Measurements from ENCODE around the gene EFCAB11. TPM values are rescaled to one million over a fixed set of nuclear protein-coding genes. Genes with fewer than 3 reads are reported as not detected.

Gene EFCAB11
- total RNA-seq, 1 experiment from 2014 or later = 12.0 TPM

GRCh38 chr14:89866458-89866857 lies 88.1 kb downstream of the EFCAB11 start:
- no peak for DNase-seq (ENCODE audit: low read depth)

- no peak for DNase-seq (ENCODE audit: low read depth)
These were observed 89.4 kb downstream of the EFCAB11 start for GRCh38 chr14:89865153-89865552.

- DNase-seq (ENCODE audit: low read depth) = no peak
These were observed 91.7 kb downstream of the EFCAB11 start for GRCh38 chr14:89862856-89863255.

GRCh38 chr14:89861630-89862029 lies 92.9 kb downstream of the EFCAB11 start:
- DNase-seq (ENCODE audit: low read depth) = no peak

- peak; percentile 5 for DNase-seq (ENCODE audit: low read depth)
These were observed 96.4 kb downstream of the EFCAB11 start for GRCh38 chr14:89858089-89858488.

- no peak for DNase-seq (ENCODE audit: low read depth)
These were observed 97.6 kb downstream of the EFCAB11 start for GRCh38 chr14:89856871-89857345.

- DNase-seq (ENCODE audit: low read depth) = peak; percentile 72
These were observed 98.4 kb downstream of the EFCAB11 start for GRCh38 chr14:89855961-89856656.

GRCh38 chr14:89853936-89854693 lies 100.4 kb downstream of the EFCAB11 start:
- no peak for DNase-seq (ENCODE audit: low read depth)

- DNase-seq (ENCODE audit: low read depth) = no peak
These were observed 103.4 kb downstream of the EFCAB11 start for GRCh38 chr14:89851106-89851505.

GRCh38 chr14:89849931-89850330 lies 104.6 kb downstream of the EFCAB11 start:
- DNase-seq (ENCODE audit: low read depth) = peak; percentile 26

GRCh38 chr14:89848165-89848564 lies 106.4 kb downstream of the EFCAB11 start:
- DNase-seq (ENCODE audit: low read depth) = no peak

GRCh38 chr14:89845346-89845745 lies 109.2 kb downstream of the EFCAB11 start:
- peak; percentile 73 for DNase-seq (ENCODE audit: low read depth)

- DNase-seq (ENCODE audit: low read depth) = no peak
These were observed 110.0 kb downstream of the EFCAB11 start for GRCh38 chr14:89844508-89844907.

GRCh38 chr14:89842837-89843236 lies 111.7 kb downstream of the EFCAB11 start:
- DNase-seq (ENCODE audit: low read depth) = no peak

GRCh38 chr14:89841851-89842250 lies 112.7 kb downstream of the EFCAB11 start:
- DNase-seq (ENCODE audit: low read depth) = no peak

GRCh38 chr14:89836830-89837469 lies 117.6 kb downstream of the EFCAB11 start:
- DNase-seq (ENCODE audit: low read depth) = no peak

GRCh38 chr14:89833661-89834060 lies 120.9 kb downstream of the EFCAB11 start:
- no peak for DNase-seq (ENCODE audit: low read depth)

- no peak for DNase-seq (ENCODE audit: low read depth)
These were observed 121.4 kb downstream of the EFCAB11 start for GRCh38 chr14:89833120-89833532.

GRCh38 chr14:89828471-89829165 lies 125.9 kb downstream of the EFCAB11 start:
- no peak for DNase-seq (ENCODE audit: low read depth)

GRCh38 chr14:89827265-89827664 lies 127.3 kb downstream of the EFCAB11 start:
- no peak for DNase-seq (ENCODE audit: low read depth)

GRCh38 chr14:89826596-89826995 lies 127.9 kb downstream of the EFCAB11 start:
- no peak for DNase-seq (ENCODE audit: low read depth)

- DNase-seq (ENCODE audit: low read depth) = no peak
These were observed 130.8 kb downstream of the EFCAB11 start for GRCh38 chr14:89823743-89824142.

Measured in LHCN-M2 (cell line).